A549 (cell line): Measurements from ENCODE around the gene OR10H3. TPM values are rescaled to one million over a fixed set of nuclear protein-coding genes. Genes with fewer than 3 reads are reported as not detected.
"Not testable (repeated sequence)": the region's sequence is repeated elsewhere in the genome, so short reads cannot be mapped to it uniquely, and the experiment has no call there.

ENCODE experiments used
- ATAC-seq, 2 experiments: fragments of 200-7000 bp in 1 of 2; fragments of >200 bp in 1 of 2; cut with Nextera tagmentation in 1 of 2; cut with Tn5 transposase in 1 of 2; 3 replicates each; pipeline versions ENCODE4 v1.8.0 to v1.9.1; 2018 to 2020; ENCODE audit warnings: mild to moderate bottlenecking in 1 of 2, moderate library complexity in 1 of 2
- CTCF ChIA-PET: fragments of 300-600 bp; sonication (Branson Sonifier 250); formaldehyde crosslinking; extraction: SDS; loops from one replicate; lab custom pipeline; 2021; ENCODE audit warnings: antibody characterized with exemption, inconsistent platforms; lab: Yijun Ruan, JAX
- POLR2A ChIA-PET: fragments of 350-600 bp; formaldehyde crosslinking; extraction: SDS; loops from one replicate; lab custom pipeline; 2021; ENCODE audit warnings: antibody characterized with exemption, inconsistent platforms; lab: Yijun Ruan, JAX
- DNase-seq, 2 experiments: peaks; one replicate each; pipeline versions ENCODE4 v3.0.0 to v3.0.0-alpha.2; 2011 to 2016; ENCODE audit warnings: low read depth in 1 of 2, low spot score in 1 of 2
- FAIRE-seq: peaks from 2 replicates; lab custom pipeline; 2011; peaks lifted over from hg19 to GRCh38; lab: Jason Lieb, UNC
- H3K27ac ChIP-seq, 2 experiments: fragments of >200 bp; sonication (Bioruptor Twin); formaldehyde crosslinking; 3 replicates each; pipeline ENCODE4 v1.5.1; 2016 to 2017
- H3K4me1 ChIP-seq: fragments of >200 bp; sonication (Bioruptor Twin); formaldehyde crosslinking; 3 replicates; pipeline ENCODE4 v1.6.1; 2016
- H3K4me2 ChIP-seq: fragments of >200 bp; sonication (Bioruptor Twin); formaldehyde crosslinking; 3 replicates; pipeline ENCODE4 v1.6.1; 2016
- H3K4me3 ChIP-seq: fragments of >200 bp; sonication (Bioruptor Twin); formaldehyde crosslinking; 3 replicates; pipeline ENCODE4 v1.5.1; 2016
- H3K9me3 ChIP-seq: fragments of >200 bp; sonication (Bioruptor Twin); formaldehyde crosslinking; 3 replicates; pipeline ENCODE4 v1.6.1; 2016
- CBX8 ChIP-seq: fragments of 200-600 bp; sonication (generic); IDR thresholded peaks from 2 replicates; pipeline ENCODE4 v1.6.1; 2016
- EHMT2 ChIP-seq: fragments of 200-600 bp; sonication (generic); IDR thresholded peaks from 2 replicates; pipeline ENCODE4 v1.6.1; 2016; ENCODE audit warnings: antibody characterized with exemption, low read depth, mild to moderate bottlenecking, moderate library complexity
- FOSB ChIP-seq: fragments of 250-450 bp; sonication (Bioruptor Pico); IDR thresholded peaks from 2 replicates; pipeline ENCODE4 v1.5.0; 2020; ENCODE audit warnings: mild to moderate bottlenecking, moderate library complexity
- HEYL ChIP-seq: fragments of 250-450 bp; sonication (Bioruptor Pico); IDR thresholded peaks from 2 replicates; pipeline ENCODE4 v1.8.0; 2021; ENCODE audit warnings: mild to moderate bottlenecking, moderate library complexity
- HOXA7 ChIP-seq: fragments of 250-450 bp; sonication (Bioruptor Pico); IDR thresholded peaks from 2 replicates; pipeline ENCODE4 v1.5.0; 2020; ENCODE audit warnings: mild to moderate bottlenecking, moderate library complexity
- HOXB13 ChIP-seq: fragments of 250-450 bp; sonication (Bioruptor Pico); IDR thresholded peaks from 2 replicates; pipeline ENCODE4 v1.5.0; 2020; ENCODE audit warnings: low read depth, mild to moderate bottlenecking, moderate library complexity
- HOXB5 ChIP-seq: fragments of 250-450 bp; sonication (Bioruptor Pico); IDR thresholded peaks from 2 replicates; pipeline ENCODE4 v1.5.0; 2020; ENCODE audit warnings: mild to moderate bottlenecking, moderate library complexity
- MAFK ChIP-seq: fragments of 450-650 bp; IDR thresholded peaks from 2 replicates; pipeline ENCODE4 v1.6.1; 2014; ENCODE audit not compliant: partially characterized antibody
- MYC ChIP-seq: IDR thresholded peaks from 2 replicates; pipeline ENCODE4 v1.6.1; 2012; ENCODE audit warnings: mild to moderate bottlenecking, inconsistent platforms, low read length, improper control_type of control experiment, borderline replicate concordance
- NPAS2 ChIP-seq: fragments of 250-450 bp; sonication (Bioruptor Pico); IDR thresholded peaks from 2 replicates; pipeline ENCODE4 v1.8.0; 2022; ENCODE audit warnings: mild to moderate bottlenecking, moderate library complexity, borderline replicate concordance
- NR3C1 ChIP-seq: fragments of >200 bp; sonication (Bioruptor Twin); formaldehyde crosslinking; IDR thresholded peaks from 3 replicates; pipeline ENCODE4 v1.6.1; 2017
- POLR2AphosphoS2 ChIP-seq: conservative IDR thresholded peaks from 2 replicates; pipeline ENCODE4 v1.6.1; 2012; ENCODE audit warnings: low read length, improper control_type of control experiment, inconsistent platforms
- RFX5 ChIP-seq: fragments of 450-650 bp; IDR thresholded peaks from 2 replicates; pipeline ENCODE4 v1.7.1; 2014; ENCODE audit warnings: antibody characterized with exemption, mild to moderate bottlenecking, moderate library complexity
- RNF2 ChIP-seq: fragments of 200-600 bp; sonication (generic); IDR thresholded peaks from 2 replicates; pipeline ENCODE4 v1.6.1; 2016; ENCODE audit warnings: low read depth, mild to moderate bottlenecking, antibody characterized with exemption, moderate library complexity, borderline replicate concordance
- SREBF2 ChIP-seq: fragments of 450-650 bp; IDR thresholded peaks from 2 replicates; pipeline ENCODE4 v1.6.1; 2014; ENCODE audit warnings: mild to moderate bottlenecking, moderate library complexity
- ZFP36 ChIP-seq: fragments of 450-650 bp; IDR thresholded peaks from 2 replicates; pipeline ENCODE4 v1.6.1; 2014; ENCODE audit warnings: borderline replicate concordance; ENCODE audit not compliant: partially characterized antibody
- WGBS: methylation state at CpG from one replicate; pipeline ENCODE4 v1.1.6; 2017; ENCODE audit errors: missing lambda C conversion rate; 5-methylcytosine and 5-hydroxymethylcytosine counted together
- polyA plus RNA-seq, 4 experiments: library from polyadenylated mRNA; depleted of rRNA in 3 of 4; stranded (reverse); fragments of >200 nt; fragmentation: RNase III in 1 of 4; extraction: RNeasy Plus Mini Kit Qiagen cat#74134 plus additional on column Dnase treatment in 1 of 4; gene quantifications; 2 replicates in 3 of 4; 3 replicates in 1 of 4; pipeline ENCODE4 v1.2.3, GENCODE V29; 2011 to 2017
- TF ChIP-seq, protein P1 (sequence below): fragments of 150-350 bp; IDR thresholded peaks from 2 replicates; pipeline ENCODE4 v1.6.1; 2014; ENCODE audit warnings: low read depth, mild to moderate bottlenecking, low read length
- TF ChIP-seq, protein P2 (sequence below): IDR thresholded peaks from 2 replicates; pipeline ENCODE4 v1.6.1; 2012
- TF ChIP-seq, protein P3 (sequence below): fragments of >200 bp; sonication (Bioruptor Twin); formaldehyde crosslinking; IDR thresholded peaks from 3 replicates; pipeline ENCODE4 v1.6.1; 2016
- TF ChIP-seq, protein P4 (sequence below): IDR thresholded peaks from 2 replicates; pipeline ENCODE4 v1.6.1; 2012

The OR10H3 gene
- polyA plus RNA-seq, 2 of the 4 experiments (the other 2 are of a cell fraction) = not detected

DNA sequence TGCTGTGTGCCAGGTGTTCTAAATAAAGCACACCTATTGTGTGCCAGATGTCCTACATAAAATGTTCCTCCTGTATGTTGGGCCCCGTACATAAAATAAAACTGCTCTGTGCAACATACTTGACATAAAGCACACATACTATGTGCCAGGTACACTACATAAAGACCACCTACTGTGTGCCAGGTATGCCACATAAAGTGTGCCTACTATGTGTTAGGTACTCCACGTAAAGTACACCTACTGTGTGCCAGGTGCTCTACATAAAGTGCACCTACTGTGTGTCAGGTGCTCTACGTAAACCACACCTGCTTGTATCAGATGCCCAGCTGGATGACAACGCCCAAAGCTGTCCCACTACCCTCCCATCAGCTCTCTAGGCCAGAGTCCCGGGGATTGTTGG lies 43.9 kb downstream of the OR10H3 start:
- H3K4me2 ChIP-seq = no peak overlapping the region
- WGBS = 0% methylated on average over 1 of the region's 5 CpGs

DNA sequence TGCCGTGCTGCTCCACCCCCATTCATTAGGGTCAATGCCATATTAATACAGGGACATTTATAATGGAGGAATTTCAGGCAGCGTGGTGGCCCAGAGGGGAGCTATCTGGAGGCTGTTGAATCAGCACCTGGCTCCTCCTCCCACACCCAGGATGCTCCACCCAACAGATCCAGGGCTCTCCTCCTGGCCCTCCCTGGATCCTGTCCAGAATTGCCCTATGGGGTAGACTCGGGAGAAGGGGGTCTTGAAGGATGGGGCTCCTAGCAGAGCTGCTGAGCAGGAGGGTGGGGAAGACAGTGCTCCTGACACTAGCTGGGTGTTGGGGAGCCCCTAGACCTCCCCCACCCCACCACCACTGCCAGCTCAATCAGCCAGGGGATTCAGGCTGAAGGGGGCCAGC lies 44.4 kb downstream of the OR10H3 start:
- DNase-seq = no peak
- no peak overlapping the region for H3K27ac ChIP-seq
- POLR2A ChIA-PET = no interaction called here
- no peak overlapping the region for H3K4me3 ChIP-seq
- H3K4me1 ChIP-seq = no peaks in the 10 kb centered on the region
- no peak for TF ChIP-seq MAFK
- TF ChIP-seq, all 56 proteins: peak for 0
- FAIRE-seq (no peak), ATAC-seq (no peak)
- H3K9me3 ChIP-seq = no peaks in the 10 kb centered on the region
- CTCF ChIA-PET = no interaction called here
- 30% methylated on average over 2 of the region's 3 CpGs for WGBS
- no peak overlapping the region for H3K4me2 ChIP-seq

More for the DNA sequence above, 43.9 kb downstream of the OR10H3 start:
- DNase-seq = no peak
- H3K27ac ChIP-seq = no peak overlapping the region
- POLR2A ChIA-PET = no interaction called here
- FAIRE-seq = no peak
- H3K4me1 ChIP-seq = no peaks in the 10 kb centered on the region
- CTCF ChIA-PET = no interaction called here
- no peaks in the 10 kb centered on the region for H3K9me3 ChIP-seq
- no peak for ATAC-seq
- H3K4me3 ChIP-seq = no peak overlapping the region
- TF ChIP-seq NR3C1 (no peak), MYC (no peak), EHMT2 (no peak), HOXB5 (CRISPR knock-in tag) (no peak), NPAS2 (CRISPR knock-in tag) (no peak), RNF2 (no peak), POLR2AphosphoS2 (no peak), ZFP36 (no peak), RFX5 (no peak), SREBF2 (no peak), HOXA7 (CRISPR knock-in tag) (no peak), FOSB (CRISPR knock-in tag) (no peak), CBX8 (no peak), HOXB13 (CRISPR knock-in tag) (no peak), HEYL (CRISPR knock-in tag) (no peak)
- TF ChIP-seq, protein P1, sequence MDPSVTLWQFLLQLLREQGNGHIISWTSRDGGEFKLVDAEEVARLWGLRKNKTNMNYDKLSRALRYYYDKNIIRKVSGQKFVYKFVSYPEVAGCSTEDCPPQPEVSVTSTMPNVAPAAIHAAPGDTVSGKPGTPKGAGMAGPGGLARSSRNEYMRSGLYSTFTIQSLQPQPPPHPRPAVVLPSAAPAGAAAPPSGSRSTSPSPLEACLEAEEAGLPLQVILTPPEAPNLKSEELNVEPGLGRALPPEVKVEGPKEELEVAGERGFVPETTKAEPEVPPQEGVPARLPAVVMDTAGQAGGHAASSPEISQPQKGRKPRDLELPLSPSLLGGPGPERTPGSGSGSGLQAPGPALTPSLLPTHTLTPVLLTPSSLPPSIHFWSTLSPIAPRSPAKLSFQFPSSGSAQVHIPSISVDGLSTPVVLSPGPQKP = no peak
- TF ChIP-seq, protein P2, sequence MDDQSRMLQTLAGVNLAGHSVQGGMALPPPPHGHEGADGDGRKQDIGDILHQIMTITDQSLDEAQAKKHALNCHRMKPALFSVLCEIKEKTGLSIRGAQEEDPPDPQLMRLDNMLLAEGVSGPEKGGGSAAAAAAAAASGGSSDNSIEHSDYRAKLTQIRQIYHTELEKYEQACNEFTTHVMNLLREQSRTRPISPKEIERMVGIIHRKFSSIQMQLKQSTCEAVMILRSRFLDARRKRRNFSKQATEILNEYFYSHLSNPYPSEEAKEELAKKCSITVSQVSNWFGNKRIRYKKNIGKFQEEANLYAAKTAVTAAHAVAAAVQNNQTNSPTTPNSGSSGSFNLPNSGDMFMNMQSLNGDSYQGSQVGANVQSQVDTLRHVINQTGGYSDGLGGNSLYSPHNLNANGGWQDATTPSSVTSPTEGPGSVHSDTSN = no peak
- TF ChIP-seq, protein P3, sequence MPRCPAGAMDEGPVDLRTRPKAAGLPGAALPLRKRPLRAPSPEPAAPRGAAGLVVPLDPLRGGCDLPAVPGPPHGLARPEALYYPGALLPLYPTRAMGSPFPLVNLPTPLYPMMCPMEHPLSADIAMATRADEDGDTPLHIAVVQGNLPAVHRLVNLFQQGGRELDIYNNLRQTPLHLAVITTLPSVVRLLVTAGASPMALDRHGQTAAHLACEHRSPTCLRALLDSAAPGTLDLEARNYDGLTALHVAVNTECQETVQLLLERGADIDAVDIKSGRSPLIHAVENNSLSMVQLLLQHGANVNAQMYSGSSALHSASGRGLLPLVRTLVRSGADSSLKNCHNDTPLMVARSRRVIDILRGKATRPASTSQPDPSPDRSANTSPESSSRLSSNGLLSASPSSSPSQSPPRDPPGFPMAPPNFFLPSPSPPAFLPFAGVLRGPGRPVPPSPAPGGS = no peak
- TF ChIP-seq, protein P4, sequence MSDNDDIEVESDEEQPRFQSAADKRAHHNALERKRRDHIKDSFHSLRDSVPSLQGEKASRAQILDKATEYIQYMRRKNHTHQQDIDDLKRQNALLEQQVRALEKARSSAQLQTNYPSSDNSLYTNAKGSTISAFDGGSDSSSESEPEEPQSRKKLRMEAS = no peak

DNA sequence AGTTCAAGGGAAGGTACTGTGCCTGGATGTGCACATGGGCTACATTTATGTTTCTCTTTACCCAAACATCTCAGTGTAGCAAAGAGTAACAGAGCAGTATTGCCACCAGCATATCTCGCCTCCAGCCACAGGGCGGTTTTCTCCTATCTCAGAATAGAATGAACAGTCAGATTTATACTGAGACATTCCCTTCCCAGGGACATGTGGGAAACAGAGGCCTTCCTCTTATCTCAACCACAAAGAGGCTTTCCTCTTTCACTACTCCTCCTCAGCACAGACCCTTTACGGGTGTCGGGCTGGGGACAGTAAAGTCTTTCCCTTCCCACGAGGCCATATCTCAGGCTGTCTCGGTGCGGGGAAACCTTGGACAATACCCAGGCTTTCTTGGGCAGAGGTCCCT lies 45.1 kb downstream of the OR10H3 start:
- CTCF ChIA-PET, H3K4me2 ChIP-seq, H3K9me3 ChIP-seq, H3K4me1 ChIP-seq, DNase-seq, POLR2A ChIA-PET, FAIRE-seq, H3K27ac ChIP-seq, ATAC-seq, H3K4me3 ChIP-seq: not testable (repeated sequence)
- 39% methylated on average over 7 of the region's 7 CpGs for WGBS
